Measurements from ENCODE around the gene MMAB. TPM values are rescaled to one million over a fixed set of nuclear protein-coding genes. Genes with fewer than 3 reads are reported as not detected.

Gene MMAB
- total RNA-seq, 6 experiments from 2014 or later, result 12.8 to 23.1 (median 18.7) TPM

DNA sequence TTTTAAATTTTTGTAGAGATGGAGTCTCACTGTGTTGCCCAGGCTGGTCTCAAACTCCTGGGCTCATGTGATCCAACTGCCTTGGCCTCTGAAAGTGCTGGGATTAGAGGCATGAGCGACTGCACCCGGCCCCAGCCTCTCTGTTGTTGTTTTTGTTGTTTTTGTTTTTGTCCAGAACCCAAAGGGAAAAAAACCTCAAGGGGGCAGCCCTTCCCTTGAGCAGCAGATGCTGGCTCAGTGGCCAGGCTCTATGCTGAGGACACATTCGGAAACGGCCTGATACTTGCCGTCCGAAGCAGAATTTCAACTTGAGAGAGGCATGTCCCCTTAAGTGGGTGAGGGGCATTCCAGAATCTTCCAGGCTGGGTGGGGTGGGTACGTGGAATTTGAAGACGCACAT is 7.0 kb upstream of the MMAB start:
- DNase-seq, result no peak
- TF ChIP-seq, protein P1, sequence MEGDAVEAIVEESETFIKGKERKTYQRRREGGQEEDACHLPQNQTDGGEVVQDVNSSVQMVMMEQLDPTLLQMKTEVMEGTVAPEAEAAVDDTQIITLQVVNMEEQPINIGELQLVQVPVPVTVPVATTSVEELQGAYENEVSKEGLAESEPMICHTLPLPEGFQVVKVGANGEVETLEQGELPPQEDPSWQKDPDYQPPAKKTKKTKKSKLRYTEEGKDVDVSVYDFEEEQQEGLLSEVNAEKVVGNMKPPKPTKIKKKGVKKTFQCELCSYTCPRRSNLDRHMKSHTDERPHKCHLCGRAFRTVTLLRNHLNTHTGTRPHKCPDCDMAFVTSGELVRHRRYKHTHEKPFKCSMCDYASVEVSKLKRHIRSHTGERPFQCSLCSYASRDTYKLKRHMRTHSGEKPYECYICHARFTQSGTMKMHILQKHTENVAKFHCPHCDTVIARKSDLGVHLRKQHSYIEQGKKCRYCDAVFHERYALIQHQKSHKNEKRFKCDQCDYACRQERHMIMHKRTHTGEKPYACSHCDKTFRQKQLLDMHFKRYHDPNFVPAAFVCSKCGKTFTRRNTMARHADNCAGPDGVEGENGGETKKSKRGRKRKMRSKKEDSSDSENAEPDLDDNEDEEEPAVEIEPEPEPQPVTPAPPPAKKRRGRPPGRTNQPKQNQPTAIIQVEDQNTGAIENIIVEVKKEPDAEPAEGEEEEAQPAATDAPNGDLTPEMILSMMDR (IDR thresholded peaks at IDR 0.05), result no peak
- H3K27me3 Mint-ChIP-seq (ENCODE audit: insufficient read depth), result peaks cover 1% of the 10 kb centered on the region; the same call in 1 of the 2 replicates
- H3K36me3 Mint-ChIP-seq (ENCODE audit: low read depth), result peaks cover 4% of the 10 kb centered on the region
- H3K4me1 Mint-ChIP-seq (ENCODE audit: low read depth), result no peaks in the 10 kb centered on the region
- H3K9me3 Mint-ChIP-seq, result no peaks in the 10 kb centered on the region
- no peak overlapping the region for H3K4me3 Mint-ChIP-seq
- H3K27ac Mint-ChIP-seq, result no peak overlapping the region

- DNase-seq, result no peak
- H3K36me3 Mint-ChIP-seq (ENCODE audit: low read depth), result peaks cover 4% of the 10 kb centered on the region
- no peak overlapping the region for H3K27ac Mint-ChIP-seq
- no peak overlapping the region for H3K4me3 Mint-ChIP-seq
- H3K27me3 Mint-ChIP-seq (ENCODE audit: insufficient read depth), result peaks cover 1% of the 10 kb centered on the region; the same call in 1 of the 2 replicates
- H3K9me3 Mint-ChIP-seq, result no peaks in the 10 kb centered on the region
- TF ChIP-seq, protein P1 (IDR thresholded peaks at IDR 0.05), result no peak
- peaks cover 4% of the 10 kb centered on the region for H3K4me1 Mint-ChIP-seq (ENCODE audit: low read depth)
Observed at GRCh38 chr12:109579639-109580038, 6.3 kb upstream of the MMAB start.

DNA sequence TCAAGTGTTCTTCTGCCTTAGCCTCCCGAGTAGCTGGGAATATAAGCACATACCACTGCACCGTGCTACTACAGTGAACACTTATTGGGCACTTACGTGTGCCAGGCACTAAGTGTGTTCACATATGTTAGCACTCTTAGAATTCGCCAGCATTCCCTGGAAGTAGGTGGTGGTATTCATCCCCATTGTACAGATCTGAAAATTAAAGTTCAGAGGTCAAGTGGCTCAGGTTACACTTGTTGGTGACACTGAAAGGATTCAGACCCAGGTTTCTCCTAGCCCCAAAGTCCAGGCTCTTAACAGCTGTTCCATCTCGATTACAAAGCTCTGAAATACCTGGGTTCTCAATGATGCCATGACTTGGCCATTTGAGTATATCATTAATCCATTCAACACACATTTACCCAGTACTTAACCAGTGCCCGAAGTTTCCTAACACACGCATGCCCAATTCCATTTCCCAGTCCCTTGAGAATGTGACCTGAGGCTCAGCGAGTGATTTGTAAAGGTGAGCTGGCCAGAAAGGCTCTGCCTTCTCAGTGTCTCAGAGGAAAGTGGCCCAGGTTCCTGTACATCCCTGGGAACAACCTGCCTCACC is 5.1 kb upstream of the MMAB start:
- H3K4me3 Mint-ChIP-seq, result no peak overlapping the region
- H3K27ac Mint-ChIP-seq, result no peak overlapping the region
- DNase-seq, result no peak
- H3K36me3 Mint-ChIP-seq (ENCODE audit: low read depth), result no peaks in the 10 kb centered on the region; the same call in 1 of the 2 replicates
- no peaks in the 10 kb centered on the region for H3K9me3 Mint-ChIP-seq
- peaks cover 1% of the 10 kb centered on the region; the same call in 1 of the 2 replicates for H3K27me3 Mint-ChIP-seq (ENCODE audit: insufficient read depth)
- TF ChIP-seq, protein P1 (IDR thresholded peaks at IDR 0.05), result no peak
- H3K4me1 Mint-ChIP-seq (ENCODE audit: low read depth), result peaks cover 12% of the 10 kb centered on the region

DNA sequence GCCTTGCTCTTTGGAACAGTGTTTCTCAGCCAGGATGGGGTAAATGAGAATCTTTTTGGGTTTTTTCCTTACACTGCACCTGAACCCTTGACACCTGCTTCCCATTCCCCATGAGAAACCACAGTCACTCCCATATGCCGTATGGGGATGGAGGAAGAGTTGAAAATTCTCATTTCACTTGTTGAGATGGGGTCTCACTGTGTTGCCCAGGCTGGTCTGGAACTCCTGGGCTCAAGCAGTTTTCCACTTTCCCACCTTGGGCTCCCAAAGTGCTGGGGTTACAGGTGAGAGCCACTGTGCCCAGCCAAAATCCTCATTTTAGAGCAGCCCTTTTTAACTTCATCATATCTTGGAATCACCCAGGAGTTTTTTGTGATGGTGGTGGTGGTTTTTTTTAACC is 4.0 kb upstream of the MMAB start:
- no peak overlapping the region for H3K27ac Mint-ChIP-seq
- H3K27me3 Mint-ChIP-seq (ENCODE audit: insufficient read depth), result peaks cover 1% of the 10 kb centered on the region; the same call in 1 of the 2 replicates
- TF ChIP-seq, protein P1 (IDR thresholded peaks at IDR 0.05), result no peak
- peaks cover 21% of the 10 kb centered on the region for H3K4me1 Mint-ChIP-seq (ENCODE audit: low read depth)
- no peak overlapping the region for H3K4me3 Mint-ChIP-seq
- H3K36me3 Mint-ChIP-seq (ENCODE audit: low read depth), result no peaks in the 10 kb centered on the region; the same call in 1 of the 2 replicates
- no peaks in the 10 kb centered on the region for H3K9me3 Mint-ChIP-seq
- DNase-seq, result no peak

GRCh38 chr12:109575683-109576082 is 2.4 kb upstream of the MMAB start:
- TF ChIP-seq, protein P1 (IDR thresholded peaks at IDR 0.05), result no peak
- Mint-ChIP-seq H3K4me1 (ENCODE audit: low read depth) (peaks cover 21% of the 10 kb centered on the region), H3K27me3 (ENCODE audit: insufficient read depth) (peaks cover 1% of the 10 kb centered on the region; the same call in 1 of the 2 replicates), H3K27ac (no peak overlapping the region), H3K9me3 (no peaks in the 10 kb centered on the region), H3K36me3 (ENCODE audit: low read depth) (no peaks in the 10 kb centered on the region; the same call in 1 of the 2 replicates), H3K4me3 (no peak overlapping the region)
- no peak for DNase-seq

Data from HFFc6 (cell line).